Measurements from ENCODE around the gene APBB2. TPM values are rescaled to one million over a fixed set of nuclear protein-coding genes. Genes with fewer than 3 reads are reported as not detected.

The APBB2 gene
- total and polyA plus RNA-seq, 2 experiments from 2014 or later, result 24.1 to 61.0 TPM

DNA sequence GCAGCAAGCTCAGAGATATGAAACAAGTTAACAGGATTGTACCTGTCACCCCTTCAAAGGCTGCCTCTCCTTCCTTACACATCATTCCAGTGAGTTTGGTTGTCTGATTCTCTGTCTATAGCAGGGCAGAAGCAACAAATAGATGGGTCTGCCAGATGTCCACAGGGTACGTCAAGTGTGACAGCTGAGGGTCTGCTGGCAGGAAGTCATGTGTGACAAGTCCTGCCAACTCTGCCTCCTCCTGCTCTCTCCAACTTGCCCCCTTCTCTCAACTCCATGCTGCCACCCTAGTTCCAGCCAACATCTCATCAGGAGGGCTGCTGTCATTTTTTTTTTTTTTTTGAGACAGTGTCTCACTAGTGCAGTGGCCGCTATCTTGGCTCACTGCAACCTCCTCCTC is 355.4 kb downstream of the APBB2 start:
- no peak overlapping the region for H3K4me2 ChIP-seq (ENCODE audit: unreplicated experiment)
- TF ChIP-seq EZH2 (IDR thresholded peaks at IDR 0.05; ENCODE audit: insufficient read depth, poor library complexity, severe bottlenecking) (no peak), EZH2phosphoT487 (IDR thresholded peaks at IDR 0.05; ENCODE audit: insufficient read depth, low read depth) (no peak)
- H2AFZ ChIP-seq, result no peak overlapping the region
- H3K27me3 ChIP-seq (replicated peaks; ENCODE audit: insufficient read depth), result no peaks in the 10 kb centered on the region
- no peak for DNase-seq
- WGBS, 2 experiments (ENCODE audit: low coverage in 1 of 2, low lambda C conversion rate in 2 of 2, missing lambda C conversion rate in 2 of 2), result 100% methylated on average over 2 of the region's 2 CpGs
- no peaks in the 10 kb centered on the region for H3K9me2 ChIP-seq (ENCODE audit: insufficient read depth)
- no peaks in the 10 kb centered on the region for H3K9me3 ChIP-seq (ENCODE audit: low read depth)
- H3K79me2 ChIP-seq (ENCODE audit: insufficient read depth), result no peaks in the 10 kb centered on the region
- H3K27ac ChIP-seq, result no peak overlapping the region
- H3F3A ChIP-seq (ENCODE audit: insufficient read depth), result no peaks in the 10 kb centered on the region
- in situ Hi-C loops (cut with MboI), result no loop called here
- H3K9ac ChIP-seq, result no peak overlapping the region
- H4K20me1 ChIP-seq (ENCODE audit: insufficient read depth), result no peaks in the 10 kb centered on the region
- H3K4me1 ChIP-seq (ENCODE audit: insufficient read depth), result no peaks in the 10 kb centered on the region
- H3K36me3 ChIP-seq (ENCODE audit: low read depth), result no peaks in the 10 kb centered on the region
- H3K4me3 ChIP-seq, result no peak overlapping the region

GRCh38 chr4:40857956-40858355 is 356.4 kb downstream of the APBB2 start:
- Histone ChIP-seq H3K9me2 (ENCODE audit: insufficient read depth) (no peaks in the 10 kb centered on the region), H3K27me3 (replicated peaks; ENCODE audit: insufficient read depth) (no peaks in the 10 kb centered on the region), H4K20me1 (ENCODE audit: insufficient read depth) (no peaks in the 10 kb centered on the region), H3K4me1 (ENCODE audit: insufficient read depth) (no peaks in the 10 kb centered on the region), H3K9ac (no peak overlapping the region), H2AFZ (no peak overlapping the region), H3K79me2 (ENCODE audit: insufficient read depth) (no peaks in the 10 kb centered on the region), H3K4me3 (no peak overlapping the region), H3K27ac (no peak overlapping the region), H3K9me3 (ENCODE audit: low read depth) (no peaks in the 10 kb centered on the region), H3F3A (ENCODE audit: insufficient read depth) (no peaks in the 10 kb centered on the region), H3K4me2 (ENCODE audit: unreplicated experiment) (no peak overlapping the region), H3K36me3 (ENCODE audit: low read depth) (no peaks in the 10 kb centered on the region)
- TF ChIP-seq EZH2phosphoT487 (IDR thresholded peaks at IDR 0.05; ENCODE audit: insufficient read depth, low read depth) (no peak), EZH2 (IDR thresholded peaks at IDR 0.05; ENCODE audit: insufficient read depth, poor library complexity, severe bottlenecking) (no peak)
- in situ Hi-C loops (cut with MboI), result no loop called here
- DNase-seq, result no peak
- WGBS, 2 experiments (ENCODE audit: low coverage in 1 of 2, low lambda C conversion rate in 2 of 2, missing lambda C conversion rate in 2 of 2), result 98 to 100% methylated on average over 2 of the region's 2 CpGs

DNA sequence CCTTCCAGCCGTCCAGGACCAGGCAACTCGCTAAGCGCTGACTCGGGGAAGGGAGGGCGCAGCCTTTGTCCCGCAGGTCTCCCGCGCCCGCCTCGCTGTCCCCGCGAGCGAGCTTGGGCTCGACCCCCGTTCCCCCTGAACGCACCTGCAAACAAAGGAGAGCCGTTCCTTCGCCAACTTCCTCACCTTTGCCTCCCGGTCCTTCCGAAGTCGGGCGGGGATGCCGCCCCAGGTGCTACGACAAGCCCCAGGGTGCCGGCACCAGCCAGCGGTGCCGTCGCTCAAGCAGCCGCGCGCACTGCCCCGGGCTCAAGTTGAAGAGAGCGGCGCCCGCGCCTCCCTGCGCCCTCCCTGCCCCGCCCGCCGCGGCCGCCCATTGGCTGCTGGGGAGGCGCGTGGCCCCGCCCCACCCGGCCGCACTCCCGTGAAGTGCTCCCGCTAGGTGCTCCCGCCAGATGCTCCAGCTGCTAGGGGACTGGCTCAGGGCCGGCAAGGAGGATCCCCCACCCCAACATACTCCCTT is 357.4 kb downstream of the APBB2 start:
- Histone ChIP-seq H4K20me1 (ENCODE audit: insufficient read depth) (no peaks in the 10 kb centered on the region), H3K27ac (no peak overlapping the region), H3K4me3 (peak overlapping the region; percentile 34), H3F3A (ENCODE audit: insufficient read depth) (no peaks in the 10 kb centered on the region), H3K4me1 (ENCODE audit: insufficient read depth) (no peaks in the 10 kb centered on the region), H3K4me2 (ENCODE audit: unreplicated experiment) (peak overlapping the region; percentile 51), H3K79me2 (ENCODE audit: insufficient read depth) (no peaks in the 10 kb centered on the region), H3K27me3 (replicated peaks; ENCODE audit: insufficient read depth) (no peaks in the 10 kb centered on the region), H2AFZ (peak overlapping the region; percentile 30; the same call in 1 of the 2 replicates), H3K9me2 (ENCODE audit: insufficient read depth) (no peaks in the 10 kb centered on the region), H3K36me3 (ENCODE audit: low read depth) (no peaks in the 10 kb centered on the region), H3K9ac (no peak overlapping the region), H3K9me3 (ENCODE audit: low read depth) (no peaks in the 10 kb centered on the region)
- peak; percentile 61 for DNase-seq
- TF ChIP-seq EZH2phosphoT487 (IDR thresholded peaks at IDR 0.05; ENCODE audit: insufficient read depth, low read depth) (no peak), EZH2 (IDR thresholded peaks at IDR 0.05; ENCODE audit: insufficient read depth, poor library complexity, severe bottlenecking) (no peak)
- 22 to 23% methylated on average over 31 to 51 of the region's 51 CpGs for WGBS, 2 experiments (ENCODE audit: low coverage in 1 of 2, low lambda C conversion rate in 2 of 2, missing lambda C conversion rate in 2 of 2)
- in situ Hi-C loops (cut with MboI), result no loop called here

DNA sequence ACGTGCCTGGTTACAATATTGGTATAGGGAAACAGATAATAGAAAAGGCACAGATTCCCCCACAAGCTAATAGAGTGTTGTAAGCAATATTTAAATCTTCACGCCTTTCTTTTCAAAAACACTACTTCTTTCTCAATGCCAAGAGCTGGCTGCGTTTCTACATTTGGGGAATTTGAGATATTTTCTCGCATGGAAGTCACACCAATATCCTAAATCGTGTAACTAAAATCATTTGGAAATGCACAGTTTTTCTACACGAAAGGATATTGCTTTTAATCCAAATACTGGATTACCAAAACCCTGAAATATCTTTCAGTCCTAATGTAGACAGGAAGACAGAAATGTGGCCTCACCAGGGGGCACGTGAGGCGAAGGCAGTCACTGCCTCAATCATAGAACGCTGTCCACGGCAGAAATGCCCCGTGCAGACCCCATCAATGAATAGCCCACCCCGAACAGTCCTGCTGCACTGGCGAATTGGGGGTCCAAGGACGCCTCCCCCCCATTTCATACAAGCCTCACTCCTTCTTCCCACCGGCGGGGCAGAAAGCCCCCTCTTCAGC is 358.0 kb downstream of the APBB2 start:
- H2AFZ ChIP-seq, result no peak overlapping the region
- no peak overlapping the region for H3K9ac ChIP-seq
- H3K4me2 ChIP-seq (ENCODE audit: unreplicated experiment), result no peak overlapping the region
- no peaks in the 10 kb centered on the region for H3K9me2 ChIP-seq (ENCODE audit: insufficient read depth)
- H3K27me3 ChIP-seq (replicated peaks; ENCODE audit: insufficient read depth), result no peaks in the 10 kb centered on the region
- H3K4me1 ChIP-seq (ENCODE audit: insufficient read depth), result no peaks in the 10 kb centered on the region
- TF ChIP-seq EZH2 (IDR thresholded peaks at IDR 0.05; ENCODE audit: insufficient read depth, poor library complexity, severe bottlenecking) (no peak), EZH2phosphoT487 (IDR thresholded peaks at IDR 0.05; ENCODE audit: insufficient read depth, low read depth) (no peak)
- no peaks in the 10 kb centered on the region for H4K20me1 ChIP-seq (ENCODE audit: insufficient read depth)
- H3K27ac ChIP-seq, result no peak overlapping the region
- H3F3A ChIP-seq (ENCODE audit: insufficient read depth), result no peaks in the 10 kb centered on the region
- H3K4me3 ChIP-seq, result no peak overlapping the region
- no peaks in the 10 kb centered on the region for H3K79me2 ChIP-seq (ENCODE audit: insufficient read depth)
- no peak for DNase-seq
- in situ Hi-C loops (cut with MboI), result no loop called here
- WGBS, 2 experiments (ENCODE audit: low coverage in 1 of 2, low lambda C conversion rate in 2 of 2, missing lambda C conversion rate in 2 of 2), result 87 to 91% methylated on average over 16 of the region's 16 CpGs
- H3K9me3 ChIP-seq (ENCODE audit: low read depth), result no peaks in the 10 kb centered on the region
- no peaks in the 10 kb centered on the region for H3K36me3 ChIP-seq (ENCODE audit: low read depth)
